Spleen (tissue), 11 donors: ENCODE results near the gene KRTAP16-1. TPM values are rescaled to one million over a fixed set of nuclear protein-coding genes. Genes with fewer than 3 reads are reported as not detected.
A peak's percentile ranks its signal among the peaks of the same experiment; 100 is the strongest.

ENCODE experiments used
- DNase-seq: peaks from one replicate; pipeline ENCODE4 v3.0.0-alpha.2; 2020
- H3K27ac ChIP-seq, 8 donors: fragments of 200-600 bp; sonication (generic) in 7 of 8; 1 replicate in 4 of 8; 2 replicates in 4 of 8; pipeline versions ENCODE4 v1.5.0 to v1.8.0; 2016 to 2021; ENCODE audit warnings: inconsistent platforms in 4 of 8, mild to moderate bottlenecking in 4 of 8, moderate library complexity in 1 of 8
- H3K27me3 ChIP-seq, 7 donors: fragments of 200-600 bp; sonication (generic) in 6 of 7; replicated peaks in 1 of 7; 1 replicate in 4 of 7; 2 replicates in 3 of 7; pipeline versions ENCODE4 v1.5.0 to v1.8.0; 2016 to 2021; ENCODE audit warnings: inconsistent platforms in 3 of 7, mild to moderate bottlenecking in 1 of 7
- H3K36me3 ChIP-seq, 6 donors: fragments of 200-600 bp; sonication (generic) in 5 of 6; 1 replicate in 4 of 6; 2 replicates in 2 of 6; pipeline versions ENCODE4 v1.5.0 to v1.8.0; 2016 to 2021; ENCODE audit warnings: inconsistent platforms in 2 of 6
- H3K4me1 ChIP-seq, 6 donors: fragments of 200-600 bp; sonication (generic) in 5 of 6; 1 replicate in 3 of 6; 2 replicates in 3 of 6; pipeline versions ENCODE4 v1.5.0 to v1.8.0; 2016 to 2021; ENCODE audit warnings: inconsistent platforms in 3 of 6
- H3K4me3 ChIP-seq, 8 donors: fragments of 200-600 bp; sonication (generic) in 7 of 8; 1 replicate in 4 of 8; 2 replicates in 4 of 8; pipeline versions ENCODE4 v1.5.0 to v1.8.0; 2016 to 2021; ENCODE audit warnings: inconsistent platforms in 4 of 8, mild to moderate bottlenecking in 4 of 8, moderate library complexity in 2 of 8
- H3K9me3 ChIP-seq, 8 donors: fragments of 200-600 bp; sonication (generic) in 7 of 8; 1 replicate in 4 of 8; 2 replicates in 4 of 8; pipeline versions ENCODE4 v1.5.0 to v1.8.0; 2016 to 2021; ENCODE audit warnings: inconsistent platforms in 4 of 8
- CTCF ChIP-seq, 11 experiments: fragments of 200-600 bp in 7 of 11; fragments of 450-650 bp in 4 of 11; sonication (generic) in 4 of 11; IDR thresholded peaks in 8 of 11; conservative IDR thresholded peaks in 3 of 11; 1 replicate in 7 of 11; 2 replicates in 4 of 11; pipeline versions ENCODE4 v1.4.0 to v1.8.0; 2016 to 2021; ENCODE audit warnings: antibody characterized with exemption in 11 of 11, inconsistent platforms in 4 of 11, mild to moderate bottlenecking in 1 of 11
- POLR2A ChIP-seq, 3 donors: fragments of 450-650 bp; IDR thresholded peaks; one replicate each; pipeline ENCODE4 v1.5.1; 2017; ENCODE audit warnings: antibody characterized with exemption in 3 of 3, mild to moderate bottlenecking in 1 of 3
- POLR2AphosphoS5 ChIP-seq, 3 donors: sonication (generic); formaldehyde crosslinking; IDR thresholded peaks; one replicate each; pipeline ENCODE4 v1.5.1; 2017; ENCODE audit warnings: antibody characterized with exemption in 3 of 3
- WGBS, 5 donors: extraction: QIAGEN DNeasy Blood & Tissue Kit in 3 of 5; methylation state at CpG; one replicate each; pipeline versions ENCODE4 v1.1.5 to v1.1.7; 2013 to 2018; 5-methylcytosine and 5-hydroxymethylcytosine counted together
- intact Hi-C: fragments of 100-400 bp; cut with DNase I; formaldehyde crosslinking; loops from one replicate; pipeline ENCODE4 v1.15.0; 2023; ENCODE audit warnings: low total_unique reads
- polyA plus RNA-seq, 3 donors: library from polyadenylated mRNA; stranded (reverse); fragments of 200-250 nt; gene quantifications; one replicate each; pipeline ENCODE4 v1.2.1, GENCODE V29; 2013
- total RNA-seq, 7 donors: library from RNA; depleted of rRNA in 3 of 7; stranded (reverse); fragments of >200 nt in 3 of 7; fragmentation: NEBNext Ultra II Directional in 4 of 7; extraction: Animal tissue kit (Norgen Biotek cat#: 25700) in 4 of 7; gene quantifications; one replicate each; pipeline versions ENCODE4 v1.1.0 to v1.2.1, GENCODE V29; 2016 to 2021
- donor health status: healthy with polysubstance abuse.
- donor health status: DM: no; HTN: no; CAD: no; lungs with moderate emphysema.
- donor health status: DM: no; HTN: no; CAD: no.
- donor health status: Bipolar disorder and iron deficiency.
- donor health status: healthy.
- donor health status: DM: no; HTN: no; CAD: no.
- donor health status: DM: yes; HTN: yes; CAD: no.

Gene KRTAP16-1
- total and polyA plus RNA-seq, 10 donors = not detected

GRCh38 chr17:41315814-41316445 is 6.8 kb upstream of the KRTAP16-1 start:
- no peak for TF ChIP-seq CTCF (IDR thresholded peaks at IDR 0.05 in 8 of 11, conservative IDR thresholded peaks at IDR 0.05 in 3 of 11)
- no peak for DNase-seq
- WGBS, 5 donors = 75 to 87% (median 82%) methylated on average over 13 to 17 of the region's 17 CpGs
- intact Hi-C loops = no loop called here
- no peak overlapping the region for H3K27ac ChIP-seq
- H3K27me3 ChIP-seq = peaks cover 0 to 14% (median 0%) of the 10 kb centered on the region in 7 donors
- H3K4me3 ChIP-seq = no peak overlapping the region
- H3K4me1 ChIP-seq = no peaks in the 10 kb centered on the region
- no peaks in the 10 kb centered on the region for H3K36me3 ChIP-seq
- peaks cover 0 to 18% (median 16%) of the 10 kb centered on the region in 8 donors for H3K9me3 ChIP-seq

- no peak for DNase-seq
- Histone ChIP-seq H3K4me3 (no peak within 1 kb of the TSS), H3K36me3 (no peaks in the 10 kb centered on the region), H3K9me3 (peaks cover 0 to 14% (median 11%) of the 10 kb centered on the region in 8 donors), H3K4me1 (peaks cover 0 to 3% (median 0%) of the 10 kb centered on the region in 6 donors), H3K27me3 (peaks cover 0 to 14% (median 0%) of the 10 kb centered on the region in 7 donors), H3K27ac (no peak within 1 kb of the TSS)
- WGBS, 5 donors = 84 to 91% (median 90%) methylated on average over 4 to 24 of the region's 24 CpGs
- TF ChIP-seq POLR2AphosphoS5 (IDR thresholded peaks at IDR 0.05) (no peak), POLR2A (IDR thresholded peaks at IDR 0.05) (no peak), CTCF (IDR thresholded peaks at IDR 0.05 in 8 of 11, conservative IDR thresholded peaks at IDR 0.05 in 3 of 11) (no peak)
- intact Hi-C loops = no loop called here
Measured at GRCh38 chr17:41315204-41315794, 6.2 kb upstream of the KRTAP16-1 start, which contains the start of gene KRTAP17-1. KRTAP17-1 (minus strand) TSS chr17:41315710; CDS start chr17:41315650, 60 bp downstream.

GRCh38 chr17:41311111-41311510 is 2.0 kb upstream of the KRTAP16-1 start:
- peaks cover 0 to 14% (median 0%) of the 10 kb centered on the region in 7 donors for H3K27me3 ChIP-seq
- no peak overlapping the region for H3K4me3 ChIP-seq
- peaks cover 13 to 39% (median 27%) of the 10 kb centered on the region in 6 donors for H3K4me1 ChIP-seq
- H3K36me3 ChIP-seq = no peaks in the 10 kb centered on the region
- 64 to 86% (median 81%) methylated on average over 1 of the region's 1 CpG for WGBS, 5 donors
- intact Hi-C loops = no loop called here
- no peak for DNase-seq
- no peaks in the 10 kb centered on the region for H3K9me3 ChIP-seq
- no peak for TF ChIP-seq POLR2AphosphoS5 (IDR thresholded peaks at IDR 0.05)
- TF ChIP-seq POLR2A (IDR thresholded peaks at IDR 0.05) = no peak
- no peak for TF ChIP-seq CTCF (IDR thresholded peaks at IDR 0.05 in 8 of 11, conservative IDR thresholded peaks at IDR 0.05 in 3 of 11)
- H3K27ac ChIP-seq = no peak overlapping the region

GRCh38 chr17:41308251-41308917 is 725 bp downstream of the KRTAP16-1 start:
- Histone ChIP-seq H3K9me3 (no peaks in the 10 kb centered on the region), H3K4me3 (peak overlapping the region in 3 of 8 donors; percentile 7 to 47 (median 17)), H3K4me1 (peaks cover 13 to 43% (median 27%) of the 10 kb centered on the region in 6 donors), H3K27ac (peak overlapping the region; percentile 72 to 91 (median 81)), H3K36me3 (no peaks in the 10 kb centered on the region), H3K27me3 (no peaks in the 10 kb centered on the region)
- TF ChIP-seq CTCF (IDR thresholded peaks at IDR 0.05 in 8 of 11, conservative IDR thresholded peaks at IDR 0.05 in 3 of 11) = no peak
- peak in 1 of 3 donors; percentile 54 for TF ChIP-seq POLR2A (IDR thresholded peaks at IDR 0.05)
- peak; percentile 97 to 98 (median 98) for TF ChIP-seq POLR2AphosphoS5 (IDR thresholded peaks at IDR 0.05)
- peak; percentile 96 for DNase-seq
- intact Hi-C loops = no loop called here
- 15 to 38% (median 22%) methylated on average over 9 to 10 of the region's 10 CpGs for WGBS, 5 donors
